NB4 (cell line): ENCODE data around the gene PLCB4.

ENCODE experiments used
- MYC ChIP-seq: IDR thresholded peaks from 2 replicates; pipeline ENCODE4 v1.6.1; 2011; ENCODE audit warnings: low read depth, low read length
- TF ChIP-seq, protein P1 (sequence below): IDR thresholded peaks from one replicate; pipeline ENCODE4 v1.5.1; 2012; ENCODE audit warnings: low read depth, low read length

GRCh38 chr20:9428292-9428607, 359.4 kb downstream of the PLCB4 start:
- TF ChIP-seq, protein P1, sequence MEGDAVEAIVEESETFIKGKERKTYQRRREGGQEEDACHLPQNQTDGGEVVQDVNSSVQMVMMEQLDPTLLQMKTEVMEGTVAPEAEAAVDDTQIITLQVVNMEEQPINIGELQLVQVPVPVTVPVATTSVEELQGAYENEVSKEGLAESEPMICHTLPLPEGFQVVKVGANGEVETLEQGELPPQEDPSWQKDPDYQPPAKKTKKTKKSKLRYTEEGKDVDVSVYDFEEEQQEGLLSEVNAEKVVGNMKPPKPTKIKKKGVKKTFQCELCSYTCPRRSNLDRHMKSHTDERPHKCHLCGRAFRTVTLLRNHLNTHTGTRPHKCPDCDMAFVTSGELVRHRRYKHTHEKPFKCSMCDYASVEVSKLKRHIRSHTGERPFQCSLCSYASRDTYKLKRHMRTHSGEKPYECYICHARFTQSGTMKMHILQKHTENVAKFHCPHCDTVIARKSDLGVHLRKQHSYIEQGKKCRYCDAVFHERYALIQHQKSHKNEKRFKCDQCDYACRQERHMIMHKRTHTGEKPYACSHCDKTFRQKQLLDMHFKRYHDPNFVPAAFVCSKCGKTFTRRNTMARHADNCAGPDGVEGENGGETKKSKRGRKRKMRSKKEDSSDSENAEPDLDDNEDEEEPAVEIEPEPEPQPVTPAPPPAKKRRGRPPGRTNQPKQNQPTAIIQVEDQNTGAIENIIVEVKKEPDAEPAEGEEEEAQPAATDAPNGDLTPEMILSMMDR: no peak
- TF ChIP-seq MYC: no peak
